ENCODE data around the gene ACBD6.

Gene ACBD6

GRCh38 chr1:180524915-180525714 lies 22.7 kb upstream of the ACBD6 start:
- DNase-seq: no peak

GRCh38 chr1:180524160-180524914 lies 22.0 kb upstream of the ACBD6 start:
- no peak for DNase-seq

- DNase-seq: no peak
Observed at GRCh38 chr1:180522213-180522515, 19.8 kb upstream of the ACBD6 start.

GRCh38 chr1:180521474-180522212 lies 19.3 kb upstream of the ACBD6 start:
- DNase-seq: no peak

- no peak for DNase-seq
Observed at GRCh38 chr1:180519846-180520245, 17.5 kb upstream of the ACBD6 start.

- no peak for DNase-seq
Observed at GRCh38 chr1:180515857-180516388, 13.5 kb upstream of the ACBD6 start.

- no peak for DNase-seq
Observed at GRCh38 chr1:180515364-180515763, 13.0 kb upstream of the ACBD6 start.

GRCh38 chr1:180513531-180513930 lies 11.2 kb upstream of the ACBD6 start:
- no peak for DNase-seq

- no peak for DNase-seq
Observed at GRCh38 chr1:180510882-180511281, 8.5 kb upstream of the ACBD6 start.

GRCh38 chr1:180508725-180509097 lies 6.3 kb upstream of the ACBD6 start:
- no peak for DNase-seq

GRCh38 chr1:180507795-180508724 lies 5.7 kb upstream of the ACBD6 start:
- DNase-seq: no peak

- DNase-seq: no peak
Observed at GRCh38 chr1:180505732-180506335, 3.5 kb upstream of the ACBD6 start.

GRCh38 chr1:180504186-180504585 lies 1.8 kb upstream of the ACBD6 start:
- DNase-seq: no peak

- DNase-seq: no peak
Observed at GRCh38 chr1:180503280-180503862, 994 bp upstream of the ACBD6 start.

- no peak for DNase-seq
Observed at GRCh38 chr1:180501865-180502360, 464 bp downstream of the ACBD6 start.

GRCh38 chr1:180500689-180501088 lies 1.7 kb downstream of the ACBD6 start:
- DNase-seq: no peak

- no peak for DNase-seq
Observed at GRCh38 chr1:180498594-180498993, 3.8 kb downstream of the ACBD6 start.

- no peak for DNase-seq
Observed at GRCh38 chr1:180497826-180498225, 4.6 kb downstream of the ACBD6 start.

- no peak for DNase-seq
Observed at GRCh38 chr1:180494370-180494769, 8.0 kb downstream of the ACBD6 start.

- no peak for DNase-seq
Observed at GRCh38 chr1:180489976-180490375, 12.4 kb downstream of the ACBD6 start.

GRCh38 chr1:180489313-180489712 lies 13.1 kb downstream of the ACBD6 start:
- DNase-seq: no peak
